ENCODE data around the gene PGA3.
"Not testable (repeated sequence)": the region's sequence is repeated elsewhere in the genome, so short reads cannot be mapped to it uniquely, and the experiment has no call there.

PGA3 gene

DNA sequence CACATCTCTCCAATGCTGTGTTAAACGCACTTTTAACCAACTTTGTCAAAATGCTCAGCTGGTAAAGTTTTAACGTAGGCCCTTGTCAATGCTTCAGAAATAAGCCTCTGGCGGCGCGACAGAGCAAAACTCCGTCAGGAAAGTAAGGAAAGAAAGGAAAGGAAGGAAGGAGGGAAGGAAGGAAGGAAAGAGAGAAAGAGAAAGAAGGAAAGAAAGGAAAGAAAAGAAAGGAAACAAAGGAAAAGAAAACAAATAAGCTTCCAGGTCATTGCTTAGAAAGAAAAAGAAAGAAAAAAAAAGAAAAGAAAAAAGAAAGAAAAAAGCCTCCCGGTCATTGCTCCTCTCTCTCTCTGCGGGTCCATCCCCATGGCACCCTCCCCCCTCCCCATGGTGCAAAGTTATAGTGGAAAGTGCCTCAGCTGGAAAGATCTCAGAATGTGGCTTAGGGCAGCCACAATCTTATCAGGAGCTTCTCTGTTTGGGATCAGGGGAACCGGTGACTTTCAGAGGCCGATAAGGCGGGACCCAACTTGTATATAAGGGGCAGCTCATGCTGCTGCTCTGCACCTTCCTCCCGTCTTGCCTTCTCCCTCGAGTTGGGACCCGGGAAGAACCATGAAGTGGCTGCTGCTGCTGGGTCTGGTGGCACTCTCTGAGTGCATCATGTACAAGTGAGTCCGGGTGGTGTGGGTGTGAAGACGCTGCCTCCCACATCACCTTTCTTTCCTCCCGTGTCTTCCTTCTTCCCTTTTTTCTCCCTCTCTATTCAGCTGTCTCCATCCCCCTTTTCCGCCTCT, at the start of gene PGA3:
Gene PGA3 (plus strand): TSS at position 566 of the 797 bp plus-strand sequence. CDS start 50 bp downstream, at position 616.
- not testable (repeated sequence) for DNase-seq

DNA sequence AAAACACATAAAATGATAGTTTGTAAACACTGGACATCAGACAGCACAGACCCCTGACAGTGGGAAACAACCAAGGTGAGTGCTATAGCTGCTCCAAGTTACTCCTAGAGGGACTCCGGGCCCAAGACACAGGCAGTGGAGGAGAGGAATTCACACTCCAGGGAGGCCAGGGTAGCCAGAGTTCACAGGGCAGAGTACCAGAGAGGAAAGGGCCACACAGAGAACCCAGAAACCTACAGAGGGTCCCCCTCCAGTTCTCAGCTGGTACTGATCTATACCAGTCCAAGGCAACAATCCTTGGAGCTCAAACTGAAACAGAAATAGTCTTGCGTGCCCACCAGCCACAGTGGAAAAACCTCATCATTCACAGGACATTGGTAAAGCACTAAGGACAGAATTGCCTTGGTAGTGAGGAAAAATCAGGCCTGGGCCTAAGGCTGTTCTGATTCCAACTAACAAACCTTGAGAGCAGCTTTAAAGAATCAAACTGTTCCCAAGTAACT, 49.7 kb upstream of the PGA3 start:
- DNase-seq = no peak

DNA sequence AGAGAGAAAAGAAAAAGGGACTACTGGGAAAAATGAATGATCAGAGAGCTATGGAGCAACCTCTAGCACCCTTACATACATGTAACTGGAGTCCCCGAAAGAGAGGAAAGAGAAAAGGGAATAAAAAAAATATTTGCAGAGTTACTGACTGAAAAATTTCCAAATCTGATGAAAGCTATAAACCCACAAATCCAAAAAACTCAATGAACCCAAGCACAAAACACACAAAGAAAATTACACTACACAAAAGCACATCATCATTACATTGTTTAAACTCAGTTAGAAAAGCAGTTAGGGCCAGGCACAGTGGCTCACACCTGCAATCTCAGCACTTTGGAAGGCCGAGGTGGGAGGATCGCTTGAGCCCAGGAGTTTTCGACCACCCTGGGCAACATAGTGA, 48.8 kb upstream of the PGA3 start:
- no peak for DNase-seq

DNA sequence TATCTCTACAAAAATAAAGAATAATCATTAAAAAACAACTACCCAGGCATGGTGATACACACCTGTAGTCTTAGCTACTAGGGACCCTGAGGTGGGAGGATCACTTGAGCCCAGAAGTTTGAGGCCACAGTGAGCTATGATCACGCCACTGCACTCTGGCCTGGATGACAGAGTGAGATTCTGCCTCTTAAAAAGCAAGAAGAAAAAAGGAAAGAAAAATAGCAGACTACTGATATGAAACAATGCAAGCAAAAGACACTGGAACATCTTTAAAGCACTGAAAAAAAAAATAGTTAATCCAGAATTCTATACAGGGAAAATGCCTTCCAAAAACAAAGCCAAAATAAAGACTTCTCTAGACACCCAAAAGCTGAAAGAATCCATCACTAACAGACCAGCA, 48.0 kb upstream of the PGA3 start:
- DNase-seq = no peak

DNA sequence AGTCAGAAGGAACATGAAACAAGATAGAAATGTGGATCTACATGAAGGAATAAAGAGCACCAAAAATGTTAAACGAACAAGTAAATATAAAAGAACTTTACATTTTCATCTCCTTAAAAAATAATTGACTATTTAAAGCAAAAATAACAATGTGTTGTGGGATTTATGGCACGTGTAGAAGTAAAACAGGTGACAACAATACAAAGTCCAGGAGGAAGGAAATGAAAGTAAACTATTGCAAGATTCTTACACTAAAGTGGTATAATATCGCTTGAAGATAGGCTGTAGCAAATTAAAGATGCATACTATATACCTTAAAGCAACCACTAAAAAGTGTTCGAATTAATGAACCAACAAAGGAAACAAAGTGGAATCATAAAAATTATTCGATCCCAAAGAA, 47.6 kb upstream of the PGA3 start:
- DNase-seq = no peak

DNA sequence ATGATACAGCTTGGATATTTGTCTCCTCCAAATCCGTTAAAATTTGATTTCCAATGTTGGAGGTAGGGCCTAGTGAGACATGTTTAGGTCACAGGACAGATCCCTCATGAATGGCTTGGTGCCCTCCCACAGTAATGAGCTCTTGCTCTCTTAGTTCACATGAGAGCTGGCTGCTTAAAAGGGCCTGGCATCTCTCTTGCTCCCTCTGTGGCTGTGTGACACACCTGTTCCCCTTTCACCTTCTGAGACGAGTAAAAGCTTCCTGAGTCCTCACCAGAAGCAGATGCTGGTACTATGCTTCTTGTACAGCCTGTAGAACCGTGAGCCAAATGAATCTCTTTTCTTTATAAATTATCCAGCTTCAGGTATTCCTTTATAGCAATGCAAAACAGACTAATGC, 45.6 kb upstream of the PGA3 start:
- no peak for DNase-seq

DNA sequence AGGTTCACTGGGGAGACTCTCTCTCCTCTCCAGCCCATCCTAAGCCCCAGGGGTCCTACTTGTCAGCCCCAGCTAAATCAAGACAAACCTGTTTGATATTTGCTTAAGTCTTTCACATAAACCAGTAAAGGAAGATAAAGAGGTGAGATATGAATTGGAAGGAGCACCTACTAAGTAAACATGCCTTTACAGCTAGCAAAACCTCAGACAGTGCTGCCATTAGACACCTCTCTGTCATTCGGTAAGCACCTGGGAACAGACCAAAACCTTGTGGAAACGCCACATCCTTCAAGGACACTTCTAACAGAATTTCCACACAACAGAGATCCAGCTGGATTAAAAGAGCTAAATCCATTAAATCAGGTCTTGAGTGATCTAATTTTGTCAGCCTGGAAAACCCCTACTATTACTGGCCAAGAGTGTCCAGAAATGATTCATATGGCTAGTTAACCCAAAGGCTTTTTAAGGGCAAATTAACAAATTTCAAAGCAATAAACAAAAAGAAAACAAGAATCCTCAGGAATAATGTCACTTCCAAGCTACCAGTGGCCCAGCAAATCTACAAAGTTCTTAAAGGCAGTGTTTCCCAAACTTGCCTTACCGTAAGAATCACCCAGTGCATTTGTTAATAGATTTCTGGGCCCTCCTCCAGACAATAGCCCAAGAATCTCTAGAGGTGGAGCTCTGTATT, 44.5 kb upstream of the PGA3 start:
- no peak for DNase-seq

DNA sequence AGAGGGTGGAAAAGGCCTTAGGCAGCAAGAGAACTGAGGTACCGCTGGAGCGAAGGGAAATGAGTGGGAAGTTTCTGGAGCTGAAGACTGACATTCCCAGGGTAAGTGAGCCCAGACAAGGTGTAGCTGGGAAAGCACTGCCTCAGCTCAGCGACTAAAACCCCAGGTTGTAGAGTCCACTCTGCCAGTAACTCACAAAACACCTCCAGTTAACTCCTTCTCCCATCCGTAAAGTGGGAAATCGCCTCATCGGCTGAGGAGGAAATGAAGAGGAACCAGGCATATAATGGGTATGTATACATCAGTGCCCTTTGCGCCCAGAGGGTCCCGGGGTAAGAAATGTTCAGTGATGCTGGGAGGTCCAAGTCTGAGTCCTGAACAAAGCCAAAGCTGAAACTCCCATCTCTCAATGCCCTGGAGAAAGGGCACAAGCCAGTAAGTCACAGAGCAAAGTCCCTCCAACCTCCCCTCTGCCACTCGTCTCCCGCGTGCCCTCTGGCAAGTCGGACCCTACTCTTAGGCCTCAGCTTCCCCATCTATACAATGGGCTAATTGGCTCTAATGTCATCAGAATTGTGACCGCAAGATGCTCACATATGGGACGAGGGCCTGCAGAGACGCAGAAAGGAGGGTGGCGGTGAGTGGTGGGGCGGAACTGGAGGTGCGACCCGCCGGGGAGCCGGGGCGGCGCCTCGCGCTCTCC, 42.7 kb upstream of the PGA3 start:
- DNase-seq = no peak

DNA sequence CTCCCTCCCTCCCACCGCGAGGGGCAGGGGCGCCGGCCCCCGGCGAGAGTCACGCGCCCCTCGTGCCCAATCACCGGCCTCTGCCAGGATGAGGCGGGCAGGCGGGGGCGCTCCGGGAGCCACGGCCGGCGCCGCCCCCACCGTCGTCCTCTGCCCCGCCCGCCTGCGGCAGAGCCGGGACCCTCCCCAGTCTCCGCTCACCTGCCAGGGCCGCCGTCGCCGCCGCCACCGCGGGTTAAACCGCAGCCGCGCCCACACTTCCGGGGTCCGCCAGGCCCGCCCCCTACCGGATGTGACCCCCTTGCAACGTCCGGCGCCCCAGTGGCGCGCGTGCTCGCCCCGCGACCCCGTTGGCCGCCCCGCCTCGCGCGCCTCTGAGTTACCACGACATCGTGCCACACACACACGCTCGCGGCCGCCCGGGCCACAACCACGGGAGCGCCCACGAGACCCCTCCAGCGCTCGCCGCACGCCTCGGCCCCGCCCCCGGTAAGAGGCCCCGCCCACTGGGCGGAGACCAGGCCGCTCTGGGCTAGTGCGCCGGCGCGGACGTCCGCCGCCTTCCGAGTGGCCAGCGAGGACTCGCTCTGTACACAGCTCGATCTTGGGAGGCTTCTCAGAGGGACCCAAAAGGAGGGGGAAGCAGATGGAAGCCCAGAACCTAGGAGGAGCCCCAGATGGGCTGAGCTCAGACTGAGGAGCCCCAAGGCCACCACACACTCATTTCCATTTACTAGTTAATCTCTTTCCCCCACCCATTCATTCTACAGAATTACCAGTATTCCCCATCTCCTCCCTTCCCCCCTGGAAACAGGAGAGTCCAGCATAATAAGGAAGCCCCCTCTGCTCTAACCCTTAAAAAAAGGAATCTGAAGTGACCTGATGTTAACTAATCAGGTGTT, 41.9 kb upstream of the PGA3 start, which contains the start of gene VPS37C:
Gene VPS37C (minus strand): TSS at position 237 of the 902 bp plus-strand sequence. CDS start 22,597 bp downstream, outside the sequence.
- DNase-seq = peak; percentile 100

DNA sequence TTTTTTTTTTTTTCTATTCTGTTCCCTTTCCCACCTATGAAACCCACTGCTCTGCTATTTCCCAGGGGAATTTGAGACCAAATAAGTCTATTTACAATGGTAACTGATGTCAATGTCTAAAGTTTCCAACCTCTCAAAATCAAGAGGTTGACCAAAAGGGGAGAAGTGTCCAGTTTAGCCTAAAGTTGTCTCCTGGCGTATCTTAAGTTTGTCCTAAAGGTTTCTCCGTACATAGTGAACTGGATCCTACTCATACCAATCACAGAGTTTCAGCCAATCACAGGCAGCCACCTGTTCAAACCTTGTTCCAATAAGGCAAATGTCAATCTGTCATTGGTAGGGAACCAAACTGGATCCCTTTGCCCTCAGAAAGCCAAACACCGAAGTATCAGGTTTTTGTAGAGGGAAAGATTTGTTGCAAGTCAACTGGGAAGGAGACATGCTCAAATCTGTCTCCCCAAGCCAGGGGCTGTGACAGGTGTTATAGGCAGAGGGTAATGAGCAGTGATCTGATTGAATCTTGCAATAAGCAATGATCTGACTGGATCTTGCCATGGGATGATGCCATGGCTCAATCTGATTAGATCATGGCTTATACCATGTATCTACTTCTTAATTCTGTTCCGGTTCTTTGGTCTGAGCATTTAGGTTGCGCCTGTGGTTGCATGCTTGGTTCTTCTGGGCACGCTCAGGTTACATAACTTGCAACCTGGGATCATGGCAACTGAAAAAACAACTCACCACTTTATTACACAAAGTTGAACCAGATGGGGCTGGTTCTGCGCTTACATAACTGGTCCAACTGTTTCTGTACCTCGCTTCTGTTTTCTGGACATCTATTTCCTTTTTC, 41.0 kb upstream of the PGA3 start:
- DNase-seq = no peak

DNA sequence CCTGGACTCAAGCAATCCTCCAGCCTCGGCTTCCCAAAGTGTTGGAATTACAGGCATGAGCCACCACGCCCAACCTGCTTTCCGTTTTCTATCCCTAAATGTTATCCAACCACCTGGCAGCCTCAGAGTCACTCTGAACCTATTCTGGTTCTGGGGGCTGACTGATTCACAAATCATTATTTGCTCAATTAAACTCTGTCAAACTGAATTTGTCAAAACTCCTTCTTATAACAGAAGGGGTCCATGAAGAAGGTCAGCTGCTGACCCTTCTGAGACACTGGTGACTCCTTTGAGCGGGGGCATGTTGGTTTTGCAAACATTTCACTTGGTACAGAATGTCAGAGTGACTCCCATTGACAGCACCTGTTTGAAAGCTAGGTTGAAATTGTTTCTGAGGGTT, 40.3 kb upstream of the PGA3 start:
- no peak for DNase-seq

DNA sequence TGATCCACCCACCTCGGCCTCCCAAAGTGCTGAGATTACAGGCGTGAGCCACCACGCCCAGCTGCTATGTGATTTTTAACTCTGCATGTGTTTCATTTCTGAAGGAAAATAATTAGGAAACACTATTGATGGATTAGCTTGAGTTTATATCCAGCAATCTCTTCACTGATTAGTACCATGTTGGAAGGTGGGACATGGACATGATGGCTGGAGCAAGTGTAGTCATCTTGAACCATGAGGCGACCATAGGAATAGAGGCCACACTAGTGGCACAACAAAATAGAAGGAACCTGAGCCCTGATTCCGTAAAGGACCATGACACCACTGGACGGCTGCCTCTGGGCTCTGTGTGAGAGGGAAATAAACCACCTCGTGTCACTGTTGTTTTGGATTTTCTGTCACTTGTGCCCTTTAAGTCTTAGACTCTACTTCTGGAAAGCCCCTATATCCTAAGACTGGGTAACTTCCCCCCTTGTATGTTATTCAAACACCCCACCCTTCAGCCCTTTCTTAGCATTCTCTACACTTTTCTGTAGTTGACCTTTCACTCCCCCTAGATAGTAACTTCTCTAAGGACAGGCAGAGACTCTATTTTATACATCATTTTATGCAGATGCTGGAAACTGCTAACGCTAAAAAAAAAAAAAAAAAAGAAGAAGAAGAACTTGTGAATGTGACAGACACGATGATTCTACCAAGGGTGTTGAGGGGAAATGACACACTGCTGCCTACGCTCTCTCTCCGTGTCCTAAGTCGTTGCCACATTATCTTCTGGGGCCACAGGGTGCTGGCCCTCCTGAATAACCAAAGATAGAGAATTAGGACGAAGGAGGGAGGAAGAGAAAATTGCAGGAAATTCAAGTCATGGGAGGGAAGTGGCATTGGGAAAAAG, 39.4 kb upstream of the PGA3 start:
- no peak for DNase-seq

DNA sequence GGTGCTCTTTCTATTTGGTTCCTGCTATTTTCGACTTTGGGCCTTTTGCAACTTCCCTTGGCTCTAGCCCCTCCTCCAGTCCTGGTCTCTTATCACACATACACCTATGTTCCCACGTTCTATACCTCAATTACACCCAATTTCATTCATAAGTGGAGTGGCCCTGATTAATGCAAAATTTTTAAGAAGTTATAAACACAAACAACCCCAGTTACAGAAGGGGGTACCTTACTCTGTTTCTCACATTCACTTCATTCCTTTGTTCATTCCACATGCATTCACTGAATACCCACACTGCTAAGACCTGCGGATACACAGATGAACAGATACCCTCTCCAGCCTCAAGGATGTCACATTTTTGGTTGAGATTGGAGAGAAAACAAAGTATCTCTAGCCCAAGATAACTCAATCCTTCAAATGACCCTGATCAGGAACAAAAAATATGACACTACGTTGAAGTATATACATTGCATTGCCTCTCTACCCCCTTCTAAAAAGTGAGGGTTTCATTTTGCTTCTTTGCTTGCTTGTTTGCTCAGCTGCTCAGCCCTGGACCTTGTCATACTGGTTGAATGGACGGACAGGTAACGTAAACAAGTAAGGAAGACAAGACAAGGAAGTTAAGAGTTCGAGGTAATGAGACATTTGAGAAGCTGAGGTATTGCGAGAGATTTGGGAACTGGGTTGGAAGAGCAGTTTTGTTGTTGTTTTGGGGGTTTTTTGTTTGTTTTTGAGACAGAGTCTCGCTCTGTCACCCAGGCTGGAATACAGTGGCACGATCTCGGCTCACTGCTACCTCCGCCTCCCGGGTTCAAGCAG, 38.5 kb upstream of the PGA3 start:
- DNase-seq = no peak

DNA sequence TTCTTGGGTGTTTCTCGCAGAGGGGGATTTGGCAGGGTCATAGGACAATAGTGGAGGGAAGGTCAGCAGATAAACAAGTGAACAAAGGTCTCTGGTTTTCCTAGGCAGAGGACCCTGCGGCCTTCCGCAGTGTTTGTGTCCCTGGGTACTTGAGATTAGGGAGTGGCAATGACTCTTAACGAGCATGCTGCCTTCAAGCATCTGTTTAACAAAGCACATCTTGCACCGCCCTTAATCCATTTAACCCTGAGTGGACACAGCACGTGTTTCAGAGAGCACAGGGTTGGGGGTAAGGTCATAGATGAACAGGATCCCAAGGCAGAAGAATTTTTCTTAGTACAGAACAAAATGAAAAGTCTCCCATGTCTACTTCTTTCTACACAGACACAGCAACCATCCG, 37.5 kb upstream of the PGA3 start:
- DNase-seq = not testable (repeated sequence)

DNA sequence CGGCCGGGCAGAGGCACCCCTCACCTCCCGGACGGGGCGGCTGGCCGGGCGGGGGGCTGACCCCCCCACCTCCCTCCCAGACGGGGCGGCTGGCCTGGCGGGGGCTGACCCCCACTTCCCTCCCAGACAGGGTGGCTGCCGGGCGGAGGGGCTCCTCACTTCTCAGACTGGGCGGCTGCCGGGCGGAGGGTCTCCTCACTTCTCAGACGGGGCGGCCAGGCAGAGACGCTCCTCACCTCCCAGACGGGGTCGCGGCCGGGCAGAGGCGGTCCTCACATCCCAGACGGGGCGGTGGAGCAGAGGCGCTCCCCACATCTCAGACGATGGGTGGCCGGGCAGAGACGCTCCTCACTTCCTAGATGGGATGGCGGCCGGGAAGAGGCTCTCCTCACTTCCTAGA, 37.0 kb upstream of the PGA3 start:
- DNase-seq = not testable (repeated sequence)

DNA sequence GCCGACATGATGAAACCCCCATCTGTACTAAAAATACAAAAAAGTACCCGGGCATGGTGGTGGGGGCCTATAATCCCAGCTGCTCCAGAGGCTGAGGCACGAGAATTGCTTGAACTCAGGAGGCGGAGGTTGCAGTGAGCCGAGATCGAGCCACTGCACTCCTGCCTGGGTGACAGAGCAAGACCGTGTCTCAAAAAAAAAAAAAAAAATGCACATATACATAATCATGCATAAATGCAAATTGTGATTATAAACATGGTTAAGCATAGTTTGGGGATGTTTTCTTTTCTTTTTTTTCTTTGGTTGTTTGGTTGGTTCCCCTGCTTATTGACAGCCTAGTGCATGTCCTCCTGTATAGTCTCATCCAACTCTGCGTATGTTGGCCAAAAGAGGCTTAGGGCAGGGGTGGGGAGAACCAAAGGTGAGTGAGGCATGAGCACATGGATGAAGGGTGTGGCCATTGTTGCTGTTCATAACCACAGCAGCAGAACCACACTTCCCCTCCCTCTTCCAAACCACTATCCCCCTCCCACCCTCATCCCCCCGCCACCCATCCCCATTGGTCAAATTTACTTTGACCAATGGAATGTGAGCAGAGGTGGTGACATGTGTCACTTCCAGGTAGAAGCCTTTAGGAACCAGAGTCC, 35.1 kb upstream of the PGA3 start:
- no peak for DNase-seq

DNA sequence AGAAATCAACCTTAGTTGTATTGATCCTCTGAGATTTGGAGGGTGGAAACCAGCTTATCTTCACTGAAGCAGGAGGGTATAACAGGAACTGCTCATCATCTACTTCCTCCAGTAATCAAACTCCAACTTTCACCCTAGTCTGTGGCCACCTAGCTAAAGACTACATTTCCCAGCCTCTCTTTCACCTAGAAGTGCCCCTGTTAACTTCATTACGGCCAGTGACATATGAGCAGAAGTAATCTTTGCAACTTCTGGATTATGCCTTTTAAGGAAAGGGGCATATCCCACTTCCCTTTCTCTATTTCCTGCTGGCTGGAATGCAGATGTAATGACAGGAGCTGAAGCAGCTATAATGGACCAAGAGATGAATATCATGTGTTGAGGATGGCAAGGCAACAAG, 34.5 kb upstream of the PGA3 start:
- no peak for DNase-seq

DNA sequence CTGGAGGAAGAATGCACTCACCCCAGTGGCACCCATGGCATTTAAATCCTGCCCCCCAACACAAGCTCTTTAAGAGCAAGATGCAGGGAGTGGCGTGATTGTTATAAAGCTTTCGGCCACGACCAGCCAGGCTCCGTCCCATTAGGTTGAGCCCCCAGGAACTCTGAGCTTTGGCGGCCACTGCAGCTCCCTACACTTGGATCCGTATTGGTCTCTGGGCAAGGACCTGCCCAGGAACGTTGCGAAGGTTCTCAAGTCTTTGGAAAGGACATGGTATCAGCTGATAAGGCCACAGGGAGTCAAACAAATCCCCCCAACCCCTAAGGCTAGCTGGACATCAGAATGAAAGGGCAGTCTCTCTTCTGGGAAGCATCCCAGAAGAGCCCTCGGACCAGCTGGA, 32.7 kb upstream of the PGA3 start:
- no peak for DNase-seq

DNA sequence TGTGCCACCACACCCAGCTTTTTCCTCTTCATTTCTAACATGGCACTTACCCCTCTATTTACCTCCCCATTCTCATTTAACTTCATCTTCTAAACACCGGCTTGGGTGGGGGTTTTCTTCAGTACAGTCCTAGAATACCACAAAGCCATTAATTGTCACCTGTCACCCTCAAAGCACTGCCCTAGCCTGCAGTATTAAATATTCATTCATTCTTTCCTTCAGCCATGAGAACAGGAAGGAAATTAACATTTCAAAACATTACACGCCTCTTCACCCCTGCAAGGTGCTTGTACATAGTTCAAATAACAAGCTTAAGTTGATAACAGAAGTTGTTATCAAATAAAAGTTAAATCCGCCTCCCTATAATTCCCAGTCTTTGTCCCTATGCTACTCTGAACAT, 31.4 kb upstream of the PGA3 start:
- no peak for DNase-seq

Measured in activated CD8-positive, alpha-beta memory T cell treated with anti-CD3 and anti-CD28 coated beads, Interleukin-2, amount 50 U/mL, for 48 hours (primary cell).